Neural crest cell (in vitro differentiated cells): ENCODE results near the gene LMAN1L. TPM values are rescaled to one million over a fixed set of nuclear protein-coding genes. Genes with fewer than 3 reads are reported as not detected.

Experiments
- DNase-seq: peaks from one replicate; pipeline ENCODE4 v3.0.0; 2021; ENCODE audit warnings: low read depth, mixed read lengths, low spot score
- H3K27ac Mint-ChIP-seq: one replicate; pipeline ENCODE4 v1.8.0; 2021; ENCODE audit warnings: mild to moderate bottlenecking, mixed read lengths; ENCODE audit not compliant: unreplicated experiment
- H3K27me3 Mint-ChIP-seq: 2 replicates; pipeline ENCODE4 v1.8.0; 2021; ENCODE audit warnings: low read depth, mild to moderate bottlenecking, mixed read lengths
- H3K36me3 Mint-ChIP-seq: 2 replicates; pipeline ENCODE4 v1.8.0; 2021; ENCODE audit warnings: low read depth, mild to moderate bottlenecking, mixed read lengths
- H3K4me1 Mint-ChIP-seq: 2 replicates; pipeline ENCODE4 v1.8.0; 2021; ENCODE audit warnings: mixed read lengths
- H3K4me3 Mint-ChIP-seq: one replicate; pipeline ENCODE4 v1.8.0; 2021; ENCODE audit warnings: mild to moderate bottlenecking, mixed read lengths
- H3K9me3 Mint-ChIP-seq: 2 replicates; pipeline ENCODE4 v1.8.0; 2021; ENCODE audit warnings: mixed read lengths
- CTCF ChIP-seq: fragments of 200-600 bp; sonication (generic); conservative IDR thresholded peaks from 2 replicates; pipeline ENCODE4 v1.5.0; 2021; ENCODE audit warnings: antibody characterized with exemption, mild to moderate bottlenecking
- total RNA-seq: library from RNA; stranded (reverse); gene quantifications from 2 replicates; pipeline ENCODE4 v1.2.1, GENCODE V29; 2021

Gene LMAN1L
- total RNA-seq, 1 donor from 2014 or later, result not detected

- Mint-ChIP-seq H3K4me1 (peaks cover 49% of the 10 kb centered on the region), H3K27me3 (no peaks in the 10 kb centered on the region), H3K36me3 (no peaks in the 10 kb centered on the region), H3K9me3 (no peaks in the 10 kb centered on the region), H3K27ac (peak overlapping the region; percentile 6), H3K4me3 (no peak overlapping the region)
- peak; percentile 39 for DNase-seq
- TF ChIP-seq CTCF, result peak; percentile 21
Measured at GRCh38 chr15:74793135-74794028, 19.3 kb upstream of the LMAN1L start.

GRCh38 chr15:74794248-74794969, 18.2 kb upstream of the LMAN1L start:
- no peak for DNase-seq
- H3K36me3 Mint-ChIP-seq, result no peaks in the 10 kb centered on the region
- no peaks in the 10 kb centered on the region for H3K9me3 Mint-ChIP-seq
- H3K4me1 Mint-ChIP-seq, result peaks cover 41% of the 10 kb centered on the region
- H3K4me3 Mint-ChIP-seq, result no peak overlapping the region
- H3K27me3 Mint-ChIP-seq, result no peaks in the 10 kb centered on the region
- TF ChIP-seq CTCF, result no peak
- H3K27ac Mint-ChIP-seq, result peak overlapping the region; percentile 95

- Mint-ChIP-seq H3K27me3 (no peaks in the 10 kb centered on the region), H3K4me1 (peaks cover 36% of the 10 kb centered on the region), H3K36me3 (no peaks in the 10 kb centered on the region), H3K9me3 (no peaks in the 10 kb centered on the region), H3K4me3 (no peak overlapping the region), H3K27ac (peak overlapping the region; percentile 95)
- TF ChIP-seq CTCF, result no peak
- no peak for DNase-seq
Measured at GRCh38 chr15:74794970-74795349, 17.7 kb upstream of the LMAN1L start.

- peaks cover 28% of the 10 kb centered on the region for H3K4me1 Mint-ChIP-seq
- DNase-seq, result no peak
- no peaks in the 10 kb centered on the region for H3K9me3 Mint-ChIP-seq
- H3K27ac Mint-ChIP-seq, result no peak overlapping the region
- H3K4me3 Mint-ChIP-seq, result no peak overlapping the region
- no peaks in the 10 kb centered on the region for H3K36me3 Mint-ChIP-seq
- no peak for TF ChIP-seq CTCF
- no peaks in the 10 kb centered on the region for H3K27me3 Mint-ChIP-seq
Measured at GRCh38 chr15:74795966-74796625, 16.5 kb upstream of the LMAN1L start.

GRCh38 chr15:74798388-74799254, 14.0 kb upstream of the LMAN1L start:
- no peaks in the 10 kb centered on the region for H3K9me3 Mint-ChIP-seq
- no peak for DNase-seq
- no peak overlapping the region for H3K4me3 Mint-ChIP-seq
- peaks cover 5% of the 10 kb centered on the region for H3K4me1 Mint-ChIP-seq
- H3K27me3 Mint-ChIP-seq, result no peaks in the 10 kb centered on the region
- H3K36me3 Mint-ChIP-seq, result no peaks in the 10 kb centered on the region
- no peak overlapping the region for H3K27ac Mint-ChIP-seq
- no peak for TF ChIP-seq CTCF
